Hepatocyte (in vitro differentiated cells): Measurements from ENCODE around the gene HDHD2. TPM values are rescaled to one million over a fixed set of nuclear protein-coding genes. Genes with fewer than 3 reads are reported as not detected.
A peak's percentile ranks its signal among the peaks of the same experiment; 100 is the strongest.
"Not testable (repeated sequence)": the region's sequence is repeated elsewhere in the genome, so short reads cannot be mapped to it uniquely, and the experiment has no call there.

Experiments
- DNase-seq: peaks from one replicate; pipeline ENCODE4 v3.0.0-alpha.2; 2016; ENCODE audit warnings: low spot score
- H2AFZ ChIP-seq: fragments of 200-600 bp; sonication (generic); 2 replicates; pipeline ENCODE4 v1.6.0; 2016; ENCODE audit warnings: antibody characterized with exemption, mild to moderate bottlenecking
- H3K27ac ChIP-seq: fragments of 200-600 bp; sonication (generic); 2 replicates; pipeline ENCODE4 v1.5.1; 2016; ENCODE audit warnings: mild to moderate bottlenecking
- H3K27me3 ChIP-seq: fragments of 200-600 bp; sonication (generic); 2 replicates; pipeline ENCODE4 v1.6.1; 2016
- H3K36me3 ChIP-seq: fragments of 200-600 bp; sonication (generic); replicated peaks from 2 replicates; pipeline ENCODE4 v1.5.1; 2016; ENCODE audit warnings: low read depth; ENCODE audit not compliant: insufficient read depth
- H3K4me1 ChIP-seq: fragments of 200-600 bp; sonication (generic); 2 replicates; pipeline ENCODE4 v1.5.1; 2016; ENCODE audit warnings: mild to moderate bottlenecking, moderate library complexity; ENCODE audit not compliant: insufficient read depth
- H3K4me2 ChIP-seq: fragments of 200-600 bp; sonication (generic); 2 replicates; pipeline ENCODE4 v1.6.0; 2016
- H3K4me3 ChIP-seq: fragments of 200-600 bp; sonication (generic); 2 replicates; pipeline ENCODE4 v1.5.1; 2016; ENCODE audit warnings: mild to moderate bottlenecking
- H3K79me2 ChIP-seq: fragments of 200-600 bp; sonication (generic); 2 replicates; pipeline ENCODE4 v1.6.0; 2017; ENCODE audit warnings: mild to moderate bottlenecking
- H3K9me2 ChIP-seq: fragments of 200-600 bp; sonication (generic); replicated peaks from 2 replicates; pipeline ENCODE4 v1.6.0; 2017; ENCODE audit warnings: mild to moderate bottlenecking; ENCODE audit not compliant: insufficient read depth
- H3K9me3 ChIP-seq: fragments of 200-600 bp; sonication (generic); 2 replicates; pipeline ENCODE4 v1.5.1; 2016; ENCODE audit warnings: low read depth, mild to moderate bottlenecking
- H4K20me1 ChIP-seq: fragments of 200-600 bp; sonication (generic); 2 replicates; pipeline ENCODE4 v1.6.0; 2016; ENCODE audit warnings: mild to moderate bottlenecking; ENCODE audit not compliant: insufficient read depth, poor library complexity, severe bottlenecking
- EZH2 ChIP-seq: fragments of 200-600 bp; sonication (generic); IDR thresholded peaks from 2 replicates; pipeline ENCODE4 v1.6.1; 2016; ENCODE audit warnings: antibody characterized with exemption, mild to moderate bottlenecking, borderline replicate concordance
- EZH2phosphoT487 ChIP-seq: fragments of 200-600 bp; sonication (generic); IDR thresholded peaks from one replicate; pipeline ENCODE4 v1.6.1; 2018; ENCODE audit warnings: antibody characterized with exemption, mild to moderate bottlenecking, low read depth, moderate library complexity; ENCODE audit not compliant: unreplicated experiment, severe bottlenecking
- WGBS: methylation state at CpG from one replicate; pipeline ENCODE4 v1.1.6; 2016; ENCODE audit warnings: low lambda C conversion rate; ENCODE audit errors: missing lambda C conversion rate; 5-methylcytosine and 5-hydroxymethylcytosine counted together
- polyA plus RNA-seq: library from polyadenylated mRNA; unstranded; fragments of >200 nt; fragmentation: Nextera tagmentation; extraction: Ambion mirVana; gene quantifications from 2 replicates; pipeline ENCODE4 v1.2.1, GENCODE V29; 2016
- total RNA-seq: library from RNA; depleted of rRNA; stranded (reverse); fragments of >200 nt; gene quantifications from 2 replicates; pipeline ENCODE4 v1.2.3, GENCODE V29; 2014
- TF ChIP-seq, protein P1 (sequence below): fragments of 200-600 bp; sonication (generic); IDR thresholded peaks from 2 replicates; pipeline ENCODE4 v1.5.1; 2016; ENCODE audit warnings: antibody characterized with exemption, mild to moderate bottlenecking; ENCODE audit not compliant: poor library complexity

The HDHD2 gene
- total and polyA plus RNA-seq, 2 experiments from 2014 or later: 22.3 to 32.1 TPM

DNA sequence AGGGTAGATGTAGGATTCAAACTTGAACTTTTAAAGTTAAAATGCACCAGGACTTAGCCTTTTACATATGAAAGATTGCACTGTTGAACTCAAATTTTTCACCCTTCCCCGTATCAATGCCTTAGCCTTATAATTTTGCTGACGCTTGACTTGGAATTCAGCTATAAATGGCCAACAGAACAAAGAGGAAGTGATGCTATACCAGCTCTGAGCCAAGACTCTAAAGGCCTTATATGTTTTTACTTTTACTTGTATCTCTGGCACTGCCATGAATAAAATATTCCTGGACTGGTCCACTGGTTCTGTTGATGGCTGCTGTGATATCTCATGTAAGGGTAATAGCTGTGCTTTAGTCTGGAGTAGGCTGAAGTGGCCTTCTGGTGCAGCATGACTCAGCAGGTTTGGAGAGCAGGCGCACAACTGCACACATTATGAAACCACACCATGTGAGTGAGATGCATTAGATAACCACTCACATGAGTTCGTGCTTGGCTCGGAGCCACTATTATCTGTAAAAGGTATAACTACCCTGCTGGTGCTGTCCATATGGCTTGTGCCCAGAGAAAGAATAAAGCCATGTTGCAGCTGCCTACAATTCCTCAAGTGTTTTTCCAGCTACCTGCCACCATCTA, 34.2 kb upstream of the HDHD2 start:
- Histone ChIP-seq H3K27me3 (no peaks in the 10 kb centered on the region), H2AFZ (no peak overlapping the region), H3K4me3 (no peak overlapping the region), H3K4me1 (no peaks in the 10 kb centered on the region), H3K79me2 (no peaks in the 10 kb centered on the region), H3K4me2 (no peak overlapping the region), H3K9me3 (no peaks in the 10 kb centered on the region), H3K27ac (no peak overlapping the region), H3K9me2 (no peaks in the 10 kb centered on the region), H4K20me1 (no peaks in the 10 kb centered on the region), H3K36me3 (no peaks in the 10 kb centered on the region)
- 85% methylated on average over 5 of the region's 5 CpGs for WGBS
- no peak for TF ChIP-seq EZH2phosphoT487
- TF ChIP-seq, protein P1, sequence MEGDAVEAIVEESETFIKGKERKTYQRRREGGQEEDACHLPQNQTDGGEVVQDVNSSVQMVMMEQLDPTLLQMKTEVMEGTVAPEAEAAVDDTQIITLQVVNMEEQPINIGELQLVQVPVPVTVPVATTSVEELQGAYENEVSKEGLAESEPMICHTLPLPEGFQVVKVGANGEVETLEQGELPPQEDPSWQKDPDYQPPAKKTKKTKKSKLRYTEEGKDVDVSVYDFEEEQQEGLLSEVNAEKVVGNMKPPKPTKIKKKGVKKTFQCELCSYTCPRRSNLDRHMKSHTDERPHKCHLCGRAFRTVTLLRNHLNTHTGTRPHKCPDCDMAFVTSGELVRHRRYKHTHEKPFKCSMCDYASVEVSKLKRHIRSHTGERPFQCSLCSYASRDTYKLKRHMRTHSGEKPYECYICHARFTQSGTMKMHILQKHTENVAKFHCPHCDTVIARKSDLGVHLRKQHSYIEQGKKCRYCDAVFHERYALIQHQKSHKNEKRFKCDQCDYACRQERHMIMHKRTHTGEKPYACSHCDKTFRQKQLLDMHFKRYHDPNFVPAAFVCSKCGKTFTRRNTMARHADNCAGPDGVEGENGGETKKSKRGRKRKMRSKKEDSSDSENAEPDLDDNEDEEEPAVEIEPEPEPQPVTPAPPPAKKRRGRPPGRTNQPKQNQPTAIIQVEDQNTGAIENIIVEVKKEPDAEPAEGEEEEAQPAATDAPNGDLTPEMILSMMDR: no peak
- TF ChIP-seq EZH2: no peak
- DNase-seq: peak; percentile 73

DNA sequence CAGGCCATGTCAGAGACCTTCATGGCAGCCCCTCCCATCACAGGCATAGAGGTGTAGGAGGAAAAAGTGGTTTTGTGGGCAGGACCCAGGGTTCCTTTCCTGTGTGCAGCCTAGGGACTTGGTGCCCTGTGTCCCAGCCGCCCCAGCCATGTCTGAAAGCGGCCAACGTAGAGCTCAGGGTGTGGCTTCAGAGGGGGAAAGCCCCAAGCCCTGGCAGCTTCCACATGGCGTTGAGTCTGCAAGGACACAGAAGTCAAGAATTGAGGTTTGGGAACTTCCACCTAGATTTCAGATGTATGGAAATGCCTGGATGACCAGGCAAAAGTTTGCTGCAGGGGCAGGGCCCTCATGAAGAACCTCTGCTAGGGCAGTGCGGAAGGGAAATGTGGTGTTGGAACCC, 31.9 kb upstream of the HDHD2 start:
- 85% methylated on average over 5 of the region's 5 CpGs for WGBS
- H3K36me3 ChIP-seq, H3K4me2 ChIP-seq, H3K27me3 ChIP-seq, H3K27ac ChIP-seq, DNase-seq, H3K4me3 ChIP-seq, H3K9me3 ChIP-seq, H3K4me1 ChIP-seq, H3K79me2 ChIP-seq, H2AFZ ChIP-seq, H4K20me1 ChIP-seq, H3K9me2 ChIP-seq: not testable (repeated sequence)

DNA sequence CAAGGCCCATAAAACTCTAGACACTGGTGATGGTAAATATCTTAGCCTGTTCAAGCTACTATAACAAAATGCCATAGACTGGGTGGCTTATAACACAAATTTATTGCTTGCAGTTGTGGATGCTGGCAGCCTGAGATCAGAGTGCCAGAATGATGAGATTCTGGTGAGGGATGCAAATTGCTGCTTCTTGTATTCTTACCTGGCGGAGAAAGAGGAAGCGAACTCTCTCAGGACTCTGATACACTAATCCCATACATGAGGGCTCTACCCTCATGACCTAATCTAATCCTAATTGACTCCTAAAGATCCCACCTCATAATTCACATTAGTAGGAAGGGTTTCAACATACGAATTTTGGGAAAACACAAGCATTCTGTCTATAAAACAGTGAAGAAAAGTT, 30.5 kb upstream of the HDHD2 start:
- WGBS: 81% methylated on average over 3 of the region's 3 CpGs
- no peaks in the 10 kb centered on the region for H3K36me3 ChIP-seq

DNA sequence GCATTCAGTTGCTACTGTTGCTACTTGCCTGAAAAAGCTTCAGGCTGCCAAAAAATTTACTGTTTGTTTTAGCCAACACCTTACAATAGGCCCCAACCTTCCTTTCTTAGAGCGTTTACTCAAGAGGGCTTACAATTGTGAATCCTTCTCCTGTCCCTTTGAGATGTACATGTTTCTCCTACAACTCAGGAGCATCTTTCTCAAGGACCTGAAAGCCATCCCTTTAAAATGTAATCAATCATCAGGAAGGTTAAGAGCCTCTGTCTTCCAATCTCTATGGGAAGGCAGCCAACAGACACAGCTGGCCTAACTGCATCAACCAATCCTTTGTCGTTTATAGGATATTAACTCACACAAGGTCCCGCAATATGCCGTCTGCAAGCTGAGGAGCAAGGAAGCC, 29.2 kb upstream of the HDHD2 start:
- Histone ChIP-seq H3K4me3 (no peak overlapping the region), H3K27me3 (no peaks in the 10 kb centered on the region), H3K79me2 (peaks cover 14% of the 10 kb centered on the region), H2AFZ (no peak overlapping the region), H3K36me3 (no peaks in the 10 kb centered on the region), H3K9me3 (no peaks in the 10 kb centered on the region), H3K27ac (no peak overlapping the region), H3K9me2 (no peaks in the 10 kb centered on the region), H4K20me1 (peaks cover 7% of the 10 kb centered on the region), H3K4me1 (peaks cover 7% of the 10 kb centered on the region), H3K4me2 (no peak overlapping the region)
- TF ChIP-seq EZH2 (no peak), EZH2phosphoT487 (no peak)
- TF ChIP-seq, protein P1: no peak
- DNase-seq: no peak
- 75% methylated on average over 4 of the region's 4 CpGs for WGBS

More for the DNA sequence above, 30.5 kb upstream of the HDHD2 start:
- no peak overlapping the region for H2AFZ ChIP-seq
- no peak for TF ChIP-seq EZH2phosphoT487
- no peak for TF ChIP-seq EZH2
- TF ChIP-seq, protein P1: no peak
- no peaks in the 10 kb centered on the region for H4K20me1 ChIP-seq
- no peaks in the 10 kb centered on the region for H3K27me3 ChIP-seq
- H3K79me2 ChIP-seq: peaks cover 2% of the 10 kb centered on the region
- no peak for DNase-seq
- H3K4me3 ChIP-seq: no peak overlapping the region
- no peaks in the 10 kb centered on the region for H3K9me2 ChIP-seq
- H3K9me3 ChIP-seq: no peaks in the 10 kb centered on the region
- no peak overlapping the region for H3K4me2 ChIP-seq
- no peak overlapping the region for H3K27ac ChIP-seq
- H3K4me1 ChIP-seq: no peaks in the 10 kb centered on the region
